GM23338 (cell line): ENCODE results near the gene MARCHF10.

Experiments used
- EZH2phosphoT487 ChIP-seq: fragments of 200-600 bp; sonication (generic); IDR thresholded peaks from one replicate; pipeline ENCODE4 v1.8.1; 2018; ENCODE audit warnings: antibody characterized with exemption; ENCODE audit not compliant: unreplicated experiment
- POLR2AphosphoS5 ChIP-seq: IDR thresholded peaks from 2 replicates; pipeline ENCODE4 v1.6.1; 2016; ENCODE audit warnings: antibody characterized with exemption, low read depth

GRCh38 chr17:62753562-62753961, 54.6 kb downstream of the MARCHF10 start:
- TF ChIP-seq EZH2phosphoT487, result no peak
- TF ChIP-seq POLR2AphosphoS5, result no peak
